ENCODE data around the gene LHFPL2. TPM values are rescaled to one million over a fixed set of nuclear protein-coding genes. Genes with fewer than 3 reads are reported as not detected.
A peak's percentile ranks its signal among the peaks of the same experiment; 100 is the strongest.

LHFPL2 gene
- polyA plus RNA-seq, 1 of the 3 experiments (the other 2 are of a cell fraction) = 10.4 TPM

DNA sequence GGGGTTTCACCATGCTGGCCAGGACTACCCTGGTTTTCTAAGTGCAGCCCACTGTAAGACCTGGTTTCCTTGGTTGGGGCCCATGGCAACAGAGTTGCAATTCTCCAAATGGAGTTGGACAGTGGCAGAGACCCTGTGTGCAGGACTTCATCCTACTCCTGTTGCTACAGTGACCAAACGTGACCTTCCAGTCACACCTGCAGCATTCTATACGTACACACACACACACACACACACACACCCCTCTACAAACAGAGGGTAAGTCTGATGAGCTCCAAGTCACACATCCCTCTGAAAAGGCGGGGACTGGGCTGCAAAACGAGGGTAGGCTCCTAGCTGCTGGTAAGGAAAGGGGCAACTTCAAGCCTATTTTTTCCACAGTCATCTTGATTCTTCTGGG, 23.6 kb downstream of the LHFPL2 start:
- CTCF ChIA-PET = interaction anchor here (1.6 kb wide), 2 partner anchors 10 to 157 kb away, joined by 4 to 6 read pairs; no protein-coding TSS in a partner anchor
- H3K4me2 ChIP-seq = no peak overlapping the region
- no peak for DNase-seq
- no peak overlapping the region; a peak in 1 of 4 replicates for H3K27ac ChIP-seq (ENCODE audit: low read depth in 2 of 2, low read length in 1 of 2)
- H3K36me3 ChIP-seq (replicated peaks in 1 of 2; ENCODE audit: control insufficient read depth in 1 of 2, insufficient read depth in 2 of 2, low read length in 1 of 2) = peaks cover 54 to 87% of the 10 kb centered on the region in 2 experiments
- H3K4me1 ChIP-seq (ENCODE audit: control insufficient read depth in 1 of 2, insufficient read depth in 2 of 2, low read depth in 1 of 2, low read length in 1 of 2) = peaks cover 23 to 40% of the 10 kb centered on the region in 2 experiments
- no peaks in the 10 kb centered on the region for H3K9me2 ChIP-seq
- H3K9me3 ChIP-seq = no peaks in the 10 kb centered on the region
- 82% methylated on average over 4 of the region's 4 CpGs for WGBS (ENCODE audit: low lambda C conversion rate)
- no peak overlapping the region for H3K9ac ChIP-seq
- H2AFZ ChIP-seq (ENCODE audit: low read depth) = no peak overlapping the region
- peaks cover 97% of the 10 kb centered on the region for H3K79me2 ChIP-seq (ENCODE audit: insufficient read depth)
- H3K4me3 ChIP-seq (ENCODE audit: low read depth in 2 of 2, low read length in 1 of 2) = no peak overlapping the region
- H3F3A ChIP-seq (replicated peaks; ENCODE audit: insufficient read depth) = peaks cover 4% of the 10 kb centered on the region
- no peaks in the 10 kb centered on the region for H3K27me3 ChIP-seq (ENCODE audit: insufficient read depth)
- H4K20me1 ChIP-seq (ENCODE audit: insufficient read depth) = no peaks in the 10 kb centered on the region
- POLR2A ChIA-PET = no interaction called here
- no peak for TF ChIP-seq SMC3 (IDR thresholded peaks at IDR 0.05; ENCODE audit: low read depth, low read length)
- TF ChIP-seq, protein P1, sequence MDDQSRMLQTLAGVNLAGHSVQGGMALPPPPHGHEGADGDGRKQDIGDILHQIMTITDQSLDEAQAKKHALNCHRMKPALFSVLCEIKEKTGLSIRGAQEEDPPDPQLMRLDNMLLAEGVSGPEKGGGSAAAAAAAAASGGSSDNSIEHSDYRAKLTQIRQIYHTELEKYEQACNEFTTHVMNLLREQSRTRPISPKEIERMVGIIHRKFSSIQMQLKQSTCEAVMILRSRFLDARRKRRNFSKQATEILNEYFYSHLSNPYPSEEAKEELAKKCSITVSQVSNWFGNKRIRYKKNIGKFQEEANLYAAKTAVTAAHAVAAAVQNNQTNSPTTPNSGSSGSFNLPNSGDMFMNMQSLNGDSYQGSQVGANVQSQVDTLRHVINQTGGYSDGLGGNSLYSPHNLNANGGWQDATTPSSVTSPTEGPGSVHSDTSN (IDR thresholded peaks at IDR 0.05) = no peak

DNA sequence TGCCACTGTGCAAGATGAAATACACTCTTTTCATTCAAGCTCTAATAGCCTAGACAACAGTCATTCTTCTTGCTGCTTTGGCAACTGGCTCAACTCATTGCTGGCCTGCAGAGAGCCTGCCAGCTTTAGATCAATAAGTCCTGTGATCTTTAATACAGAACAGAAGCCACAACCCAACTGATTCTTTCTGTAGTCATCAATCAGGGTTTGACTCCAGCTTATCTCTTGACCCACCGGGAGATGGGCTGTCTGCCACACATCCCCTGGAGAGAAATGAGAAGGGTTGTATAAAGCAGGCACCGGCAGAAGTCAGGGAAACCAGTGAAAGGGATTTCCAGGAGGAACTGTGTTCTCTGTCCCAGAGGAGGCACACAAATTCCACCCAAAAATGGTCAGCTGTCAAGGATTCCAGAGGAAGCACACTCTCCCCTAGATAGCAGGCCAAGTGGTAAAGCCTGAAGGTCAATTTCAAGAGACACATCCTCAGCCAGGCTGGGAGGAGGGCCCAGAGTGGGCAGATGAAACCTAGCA, 24.5 kb downstream of the LHFPL2 start:
- Histone ChIP-seq H3K9me3 (no peaks in the 10 kb centered on the region), H3K9ac (no peak overlapping the region), H3K27me3 (ENCODE audit: insufficient read depth) (no peaks in the 10 kb centered on the region), H3F3A (replicated peaks; ENCODE audit: insufficient read depth) (no peaks in the 10 kb centered on the region), H3K4me2 (0 out of 2 replicates have a peak overlapping the region, but pooled peaks have one; percentile 1), H2AFZ (ENCODE audit: low read depth) (no peak overlapping the region), H4K20me1 (ENCODE audit: insufficient read depth) (no peaks in the 10 kb centered on the region), H3K36me3 (replicated peaks in 1 of 2; ENCODE audit: control insufficient read depth in 1 of 2, insufficient read depth in 2 of 2, low read length in 1 of 2) (peaks cover 44 to 80% of the 10 kb centered on the region in 2 experiments), H3K4me1 (ENCODE audit: control insufficient read depth in 1 of 2, insufficient read depth in 2 of 2, low read depth in 1 of 2, low read length in 1 of 2) (peaks cover 18 to 31% of the 10 kb centered on the region in 2 experiments), H3K79me2 (ENCODE audit: insufficient read depth) (peaks cover 89% of the 10 kb centered on the region), H3K4me3 (ENCODE audit: low read depth in 2 of 2, low read length in 1 of 2) (no peak overlapping the region), H3K9me2 (no peaks in the 10 kb centered on the region), H3K27ac (ENCODE audit: low read depth in 2 of 2, low read length in 1 of 2) (peak overlapping the region; percentile 31 to 79; a peak in 3 of 4 replicates)
- WGBS (ENCODE audit: low lambda C conversion rate) = 19% methylated on average over 2 of the region's 2 CpGs
- POLR2A ChIA-PET = no interaction called here
- CTCF ChIA-PET = interaction anchor here (1.0 to 1.7 kb wide), 6 partner anchors 10 to 343 kb away, joined by 3 to 8 read pairs (median 4); no protein-coding TSS in a partner anchor
- peak; percentile 75 for TF ChIP-seq NFIC (IDR thresholded peaks at IDR 0.05; ENCODE audit: borderline replicate concordance)
- no peak for TF ChIP-seq EZH2phosphoT487 (IDR thresholded peaks at IDR 0.05; ENCODE audit: borderline replicate concordance, low read depth)
- peak; percentile 86 for TF ChIP-seq TCF12 (IDR thresholded peaks at IDR 0.05)
- TF ChIP-seq, protein P2, sequence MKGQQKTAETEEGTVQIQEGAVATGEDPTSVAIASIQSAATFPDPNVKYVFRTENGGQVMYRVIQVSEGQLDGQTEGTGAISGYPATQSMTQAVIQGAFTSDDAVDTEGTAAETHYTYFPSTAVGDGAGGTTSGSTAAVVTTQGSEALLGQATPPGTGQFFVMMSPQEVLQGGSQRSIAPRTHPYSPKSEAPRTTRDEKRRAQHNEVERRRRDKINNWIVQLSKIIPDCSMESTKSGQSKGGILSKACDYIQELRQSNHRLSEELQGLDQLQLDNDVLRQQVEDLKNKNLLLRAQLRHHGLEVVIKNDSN (IDR thresholded peaks at IDR 0.05; ENCODE audit: borderline replicate concordance, low read depth) = no peak
- TF ChIP-seq GABPA (IDR thresholded peaks at IDR 0.05; ENCODE audit: low read depth) = no peak
- TF ChIP-seq MXI1 (IDR thresholded peaks at IDR 0.05; ENCODE audit: low read depth, low read length) = 0 out of 2 replicates have a peak, but pooled peaks have one; percentile 60
- TF ChIP-seq, protein P3, sequence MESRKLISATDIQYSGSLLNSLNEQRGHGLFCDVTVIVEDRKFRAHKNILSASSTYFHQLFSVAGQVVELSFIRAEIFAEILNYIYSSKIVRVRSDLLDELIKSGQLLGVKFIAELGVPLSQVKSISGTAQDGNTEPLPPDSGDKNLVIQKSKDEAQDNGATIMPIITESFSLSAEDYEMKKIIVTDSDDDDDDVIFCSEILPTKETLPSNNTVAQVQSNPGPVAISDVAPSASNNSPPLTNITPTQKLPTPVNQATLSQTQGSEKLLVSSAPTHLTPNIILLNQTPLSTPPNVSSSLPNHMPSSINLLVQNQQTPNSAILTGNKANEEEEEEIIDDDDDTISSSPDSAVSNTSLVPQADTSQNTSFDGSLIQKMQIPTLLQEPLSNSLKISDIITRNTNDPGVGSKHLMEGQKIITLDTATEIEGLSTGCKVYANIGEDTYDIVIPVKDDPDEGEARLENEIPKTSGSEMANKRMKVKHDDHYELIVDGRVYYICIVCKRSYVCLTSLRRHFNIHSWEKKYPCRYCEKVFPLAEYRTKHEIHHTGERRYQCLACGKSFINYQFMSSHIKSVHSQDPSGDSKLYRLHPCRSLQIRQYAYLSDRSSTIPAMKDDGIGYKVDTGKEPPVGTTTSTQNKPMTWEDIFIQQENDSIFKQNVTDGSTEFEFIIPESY (IDR thresholded peaks at IDR 0.05; ENCODE audit: borderline replicate concordance, low read depth) = no peak
- TF ChIP-seq, protein P1 (IDR thresholded peaks at IDR 0.05) = peak; percentile 74
- peak; percentile 77 for TF ChIP-seq CHD2 (IDR thresholded peaks at IDR 0.05; ENCODE audit: low read length, partially characterized antibody)
- peak; percentile 95 for TF ChIP-seq GATA2 (CRISPR knock-in tag; IDR thresholded peaks at IDR 0.05)
- TF ChIP-seq RCOR1 (IDR thresholded peaks at IDR 0.05; ENCODE audit: low read length) = peak; percentile 85
- TF ChIP-seq JUND (IDR thresholded peaks at IDR 0.05) = peak; percentile 40; the same call in 1 of the 2 replicates
- TF ChIP-seq RFX5 (IDR thresholded peaks at IDR 0.05; ENCODE audit: low read length) = no peak
- TF ChIP-seq, protein P4, sequence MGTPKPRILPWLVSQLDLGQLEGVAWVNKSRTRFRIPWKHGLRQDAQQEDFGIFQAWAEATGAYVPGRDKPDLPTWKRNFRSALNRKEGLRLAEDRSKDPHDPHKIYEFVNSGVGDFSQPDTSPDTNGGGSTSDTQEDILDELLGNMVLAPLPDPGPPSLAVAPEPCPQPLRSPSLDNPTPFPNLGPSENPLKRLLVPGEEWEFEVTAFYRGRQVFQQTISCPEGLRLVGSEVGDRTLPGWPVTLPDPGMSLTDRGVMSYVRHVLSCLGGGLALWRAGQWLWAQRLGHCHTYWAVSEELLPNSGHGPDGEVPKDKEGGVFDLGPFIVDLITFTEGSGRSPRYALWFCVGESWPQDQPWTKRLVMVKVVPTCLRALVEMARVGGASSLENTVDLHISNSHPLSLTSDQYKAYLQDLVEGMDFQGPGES (IDR thresholded peaks at IDR 0.05; ENCODE audit: low read depth, low read length) = no peak
- peak; percentile 44; the same call in 1 of the 2 replicates for TF ChIP-seq TEAD4 (IDR thresholded peaks at IDR 0.05; ENCODE audit: borderline replicate concordance, insufficient read depth)
- peak; percentile 68 to 94; a peak in 3 of 4 replicates for TF ChIP-seq EP300 (IDR thresholded peaks at IDR 0.05; ENCODE audit: borderline replicate concordance in 1 of 2, low read depth in 1 of 2, low read length in 1 of 2)
- DNase-seq = peak; percentile 71
